ENCODE results near the gene GADL1. TPM values are rescaled to one million over a fixed set of nuclear protein-coding genes. Genes with fewer than 3 reads are reported as not detected.

GADL1 gene
- polyA plus RNA-seq, 2 of the 4 experiments (the other 2 are of a cell fraction): not detected

DNA sequence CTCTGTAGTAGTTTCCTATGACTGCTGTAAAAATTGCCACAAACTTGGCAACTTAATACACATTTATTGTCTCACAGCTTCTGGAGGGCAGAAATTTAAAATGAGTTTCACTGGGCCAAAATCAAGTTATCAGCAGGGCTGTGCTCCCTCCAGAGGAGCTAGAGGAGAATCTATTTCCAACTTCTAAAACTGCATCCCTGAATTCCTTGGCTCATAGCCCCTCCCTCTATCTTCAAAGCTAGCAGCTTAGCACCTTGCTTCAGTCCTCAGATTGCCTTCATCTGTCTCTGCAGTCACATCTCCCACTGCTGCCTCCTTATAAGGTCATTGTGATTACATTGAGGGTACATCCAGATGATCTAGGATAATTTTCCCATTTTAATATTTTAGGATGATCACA, 17.8 kb upstream of the GADL1 start:
- ChIA-PET CTCF (interaction anchor here (1.0 kb wide), 1 partner anchor 143 kb away, joined by 3 read pairs; no protein-coding TSS in a partner anchor), POLR2A (no interaction called here)
- DNase-seq (ENCODE audit: low read depth in 1 of 2, low spot score in 1 of 2): no peak
- ATAC-seq: no peak
- H3K9me3 ChIP-seq: no peaks in the 10 kb centered on the region
- no peak overlapping the region for H3K4me2 ChIP-seq
- no peaks in the 10 kb centered on the region for H3K4me1 ChIP-seq
- no peak for FAIRE-seq
- no peak overlapping the region for H3K4me3 ChIP-seq
- TF ChIP-seq EHMT2 (IDR thresholded peaks at IDR 0.05; ENCODE audit: low read depth) (no peak), NFE2L2 (conservative IDR thresholded peaks at IDR 0.05; ENCODE audit: low read length) (no peak)
- H3K27ac ChIP-seq: no peak overlapping the region

DNA sequence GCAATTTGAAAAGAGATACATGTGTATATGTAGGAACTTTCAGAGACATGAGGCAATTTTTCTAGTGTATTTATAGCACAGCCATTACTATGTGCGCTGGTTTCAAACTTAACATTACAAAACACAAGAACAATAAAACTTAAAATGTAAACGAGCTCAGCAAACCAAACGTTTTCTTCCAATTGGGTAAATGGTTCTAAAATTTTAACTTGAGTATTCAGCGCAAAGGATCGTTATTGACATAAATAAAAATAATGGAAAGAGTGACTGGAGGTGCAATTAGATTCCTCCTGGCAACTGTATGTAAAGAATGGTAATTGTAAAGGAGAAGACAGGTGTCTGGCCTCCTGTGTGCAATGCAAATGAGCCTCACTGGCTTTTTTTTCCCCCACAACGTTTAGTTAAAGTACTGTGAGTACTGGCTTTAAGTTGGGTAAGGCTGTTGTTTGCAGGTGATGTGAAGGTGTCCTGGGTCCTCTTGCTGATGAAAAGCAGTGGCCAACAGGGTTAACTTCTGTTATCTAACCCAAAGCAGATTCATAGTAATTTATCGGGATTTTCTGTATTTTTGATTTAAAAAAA, 14.1 kb upstream of the GADL1 start:
- Histone ChIP-seq H3K4me2 (no peak overlapping the region), H3K4me3 (no peak overlapping the region), H3K4me1 (no peaks in the 10 kb centered on the region), H3K27ac (no peak overlapping the region), H3K9me3 (no peaks in the 10 kb centered on the region)
- DNase-seq (ENCODE audit: low read depth in 1 of 2, low spot score in 1 of 2): no peak
- WGBS (ENCODE audit: missing lambda C conversion rate): 30% methylated on average over 7 of the region's 7 CpGs
- CTCF ChIA-PET: no interaction called here
- POLR2A ChIA-PET: no interaction called here
- TF ChIP-seq HOXB13 (CRISPR knock-in tag; IDR thresholded peaks at IDR 0.05; ENCODE audit: low read depth) (no peak), POLR2A (IDR thresholded peaks at IDR 0.05; ENCODE audit: low read length) (no peak), KDM1A (IDR thresholded peaks at IDR 0.05; ENCODE audit: low read depth) (no peak), SMC3 (IDR thresholded peaks at IDR 0.05) (no peak), ZNF302 (CRISPR knock-in tag; IDR thresholded peaks at IDR 0.05) (no peak), BHLHE40 (IDR thresholded peaks at IDR 0.05; ENCODE audit: low read depth, low read length) (no peak), KDM5A (IDR thresholded peaks at IDR 0.05) (no peak), CEBPB (IDR thresholded peaks at IDR 0.05) (no peak), ZC3H11A (IDR thresholded peaks at IDR 0.05) (no peak), CBX2 (IDR thresholded peaks at IDR 0.05; ENCODE audit: borderline replicate concordance, low read depth) (no peak), RARB (CRISPR knock-in tag; IDR thresholded peaks at IDR 0.05) (no peak)
- TF ChIP-seq, protein P1, sequence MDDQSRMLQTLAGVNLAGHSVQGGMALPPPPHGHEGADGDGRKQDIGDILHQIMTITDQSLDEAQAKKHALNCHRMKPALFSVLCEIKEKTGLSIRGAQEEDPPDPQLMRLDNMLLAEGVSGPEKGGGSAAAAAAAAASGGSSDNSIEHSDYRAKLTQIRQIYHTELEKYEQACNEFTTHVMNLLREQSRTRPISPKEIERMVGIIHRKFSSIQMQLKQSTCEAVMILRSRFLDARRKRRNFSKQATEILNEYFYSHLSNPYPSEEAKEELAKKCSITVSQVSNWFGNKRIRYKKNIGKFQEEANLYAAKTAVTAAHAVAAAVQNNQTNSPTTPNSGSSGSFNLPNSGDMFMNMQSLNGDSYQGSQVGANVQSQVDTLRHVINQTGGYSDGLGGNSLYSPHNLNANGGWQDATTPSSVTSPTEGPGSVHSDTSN (IDR thresholded peaks at IDR 0.05): no peak
- TF ChIP-seq, protein P2, sequence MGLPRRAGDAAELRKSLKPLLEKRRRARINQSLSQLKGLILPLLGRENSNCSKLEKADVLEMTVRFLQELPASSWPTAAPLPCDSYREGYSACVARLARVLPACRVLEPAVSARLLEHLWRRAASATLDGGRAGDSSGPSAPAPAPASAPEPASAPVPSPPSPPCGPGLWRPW (IDR thresholded peaks at IDR 0.05): no peak
- TF ChIP-seq, protein P3, sequence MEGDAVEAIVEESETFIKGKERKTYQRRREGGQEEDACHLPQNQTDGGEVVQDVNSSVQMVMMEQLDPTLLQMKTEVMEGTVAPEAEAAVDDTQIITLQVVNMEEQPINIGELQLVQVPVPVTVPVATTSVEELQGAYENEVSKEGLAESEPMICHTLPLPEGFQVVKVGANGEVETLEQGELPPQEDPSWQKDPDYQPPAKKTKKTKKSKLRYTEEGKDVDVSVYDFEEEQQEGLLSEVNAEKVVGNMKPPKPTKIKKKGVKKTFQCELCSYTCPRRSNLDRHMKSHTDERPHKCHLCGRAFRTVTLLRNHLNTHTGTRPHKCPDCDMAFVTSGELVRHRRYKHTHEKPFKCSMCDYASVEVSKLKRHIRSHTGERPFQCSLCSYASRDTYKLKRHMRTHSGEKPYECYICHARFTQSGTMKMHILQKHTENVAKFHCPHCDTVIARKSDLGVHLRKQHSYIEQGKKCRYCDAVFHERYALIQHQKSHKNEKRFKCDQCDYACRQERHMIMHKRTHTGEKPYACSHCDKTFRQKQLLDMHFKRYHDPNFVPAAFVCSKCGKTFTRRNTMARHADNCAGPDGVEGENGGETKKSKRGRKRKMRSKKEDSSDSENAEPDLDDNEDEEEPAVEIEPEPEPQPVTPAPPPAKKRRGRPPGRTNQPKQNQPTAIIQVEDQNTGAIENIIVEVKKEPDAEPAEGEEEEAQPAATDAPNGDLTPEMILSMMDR (IDR thresholded peaks at IDR 0.05): no peak
- TF ChIP-seq, protein P4, sequence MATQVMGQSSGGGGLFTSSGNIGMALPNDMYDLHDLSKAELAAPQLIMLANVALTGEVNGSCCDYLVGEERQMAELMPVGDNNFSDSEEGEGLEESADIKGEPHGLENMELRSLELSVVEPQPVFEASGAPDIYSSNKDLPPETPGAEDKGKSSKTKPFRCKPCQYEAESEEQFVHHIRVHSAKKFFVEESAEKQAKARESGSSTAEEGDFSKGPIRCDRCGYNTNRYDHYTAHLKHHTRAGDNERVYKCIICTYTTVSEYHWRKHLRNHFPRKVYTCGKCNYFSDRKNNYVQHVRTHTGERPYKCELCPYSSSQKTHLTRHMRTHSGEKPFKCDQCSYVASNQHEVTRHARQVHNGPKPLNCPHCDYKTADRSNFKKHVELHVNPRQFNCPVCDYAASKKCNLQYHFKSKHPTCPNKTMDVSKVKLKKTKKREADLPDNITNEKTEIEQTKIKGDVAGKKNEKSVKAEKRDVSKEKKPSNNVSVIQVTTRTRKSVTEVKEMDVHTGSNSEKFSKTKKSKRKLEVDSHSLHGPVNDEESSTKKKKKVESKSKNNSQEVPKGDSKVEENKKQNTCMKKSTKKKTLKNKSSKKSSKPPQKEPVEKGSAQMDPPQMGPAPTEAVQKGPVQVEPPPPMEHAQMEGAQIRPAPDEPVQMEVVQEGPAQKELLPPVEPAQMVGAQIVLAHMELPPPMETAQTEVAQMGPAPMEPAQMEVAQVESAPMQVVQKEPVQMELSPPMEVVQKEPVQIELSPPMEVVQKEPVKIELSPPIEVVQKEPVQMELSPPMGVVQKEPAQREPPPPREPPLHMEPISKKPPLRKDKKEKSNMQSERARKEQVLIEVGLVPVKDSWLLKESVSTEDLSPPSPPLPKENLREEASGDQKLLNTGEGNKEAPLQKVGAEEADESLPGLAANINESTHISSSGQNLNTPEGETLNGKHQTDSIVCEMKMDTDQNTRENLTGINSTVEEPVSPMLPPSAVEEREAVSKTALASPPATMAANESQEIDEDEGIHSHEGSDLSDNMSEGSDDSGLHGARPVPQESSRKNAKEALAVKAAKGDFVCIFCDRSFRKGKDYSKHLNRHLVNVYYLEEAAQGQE (IDR thresholded peaks at IDR 0.05): no peak
- no peak for ATAC-seq
- no peak for FAIRE-seq

DNA sequence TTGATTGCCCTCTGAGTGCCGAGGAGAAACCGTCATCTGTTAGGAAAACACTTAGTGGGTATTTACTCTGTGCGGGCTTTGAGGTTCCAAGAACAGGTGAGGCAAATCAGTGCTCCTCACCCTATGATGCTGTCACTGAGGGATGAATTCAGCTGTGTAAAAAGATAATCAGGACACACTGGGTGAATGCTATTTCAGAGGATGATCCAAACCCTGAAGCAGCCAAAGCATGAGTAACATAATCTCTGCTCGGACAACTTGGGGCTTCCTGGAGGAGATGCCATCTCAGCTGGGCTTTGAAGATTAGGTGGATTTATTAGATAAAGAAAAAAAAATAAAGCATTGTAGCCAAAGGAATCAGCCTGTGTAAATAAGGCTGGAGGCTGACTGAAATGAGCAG, 10.5 kb upstream of the GADL1 start:
- POLR2A ChIA-PET: no interaction called here
- no peak for ATAC-seq
- Histone ChIP-seq H3K27ac (no peak overlapping the region), H3K4me3 (no peak overlapping the region), H3K9me3 (no peaks in the 10 kb centered on the region), H3K4me1 (no peaks in the 10 kb centered on the region), H3K4me2 (no peak overlapping the region)
- DNase-seq (ENCODE audit: low read depth in 1 of 2, low spot score in 1 of 2): no peak
- WGBS (ENCODE audit: missing lambda C conversion rate): 20% methylated on average over 4 of the region's 4 CpGs
- CTCF ChIA-PET: no interaction called here
- FAIRE-seq: no peak
- TF ChIP-seq FOSB (CRISPR knock-in tag; IDR thresholded peaks at IDR 0.05): no peak
- TF ChIP-seq, protein P5, sequence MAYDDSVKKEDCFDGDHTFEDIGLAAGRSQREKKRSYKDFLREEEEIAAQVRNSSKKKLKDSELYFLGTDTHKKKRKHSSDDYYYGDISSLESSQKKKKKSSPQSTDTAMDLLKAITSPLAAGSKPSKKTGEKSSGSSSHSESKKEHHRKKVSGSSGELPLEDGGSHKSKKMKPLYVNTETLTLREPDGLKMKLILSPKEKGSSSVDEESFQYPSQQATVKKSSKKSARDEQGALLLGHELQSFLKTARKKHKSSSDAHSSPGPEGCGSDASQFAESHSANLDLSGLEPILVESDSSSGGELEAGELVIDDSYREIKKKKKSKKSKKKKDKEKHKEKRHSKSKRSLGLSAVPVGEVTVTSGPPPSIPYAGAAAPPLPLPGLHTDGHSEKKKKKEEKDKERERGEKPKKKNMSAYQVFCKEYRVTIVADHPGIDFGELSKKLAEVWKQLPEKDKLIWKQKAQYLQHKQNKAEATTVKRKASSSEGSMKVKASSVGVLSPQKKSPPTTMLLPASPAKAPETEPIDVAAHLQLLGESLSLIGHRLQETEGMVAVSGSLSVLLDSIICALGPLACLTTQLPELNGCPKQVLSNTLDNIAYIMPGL (CRISPR knock-in tag; IDR thresholded peaks at IDR 0.05; ENCODE audit: borderline replicate concordance): no peak
- TF ChIP-seq CBX8 (IDR thresholded peaks at IDR 0.05): no peak
- TF ChIP-seq, protein P6, sequence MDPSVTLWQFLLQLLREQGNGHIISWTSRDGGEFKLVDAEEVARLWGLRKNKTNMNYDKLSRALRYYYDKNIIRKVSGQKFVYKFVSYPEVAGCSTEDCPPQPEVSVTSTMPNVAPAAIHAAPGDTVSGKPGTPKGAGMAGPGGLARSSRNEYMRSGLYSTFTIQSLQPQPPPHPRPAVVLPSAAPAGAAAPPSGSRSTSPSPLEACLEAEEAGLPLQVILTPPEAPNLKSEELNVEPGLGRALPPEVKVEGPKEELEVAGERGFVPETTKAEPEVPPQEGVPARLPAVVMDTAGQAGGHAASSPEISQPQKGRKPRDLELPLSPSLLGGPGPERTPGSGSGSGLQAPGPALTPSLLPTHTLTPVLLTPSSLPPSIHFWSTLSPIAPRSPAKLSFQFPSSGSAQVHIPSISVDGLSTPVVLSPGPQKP (IDR thresholded peaks at IDR 0.05; ENCODE audit: low read depth, low read length): no peak
- no peak for TF ChIP-seq EHF (CRISPR knock-in tag; IDR thresholded peaks at IDR 0.05)
- TF ChIP-seq, protein P7, sequence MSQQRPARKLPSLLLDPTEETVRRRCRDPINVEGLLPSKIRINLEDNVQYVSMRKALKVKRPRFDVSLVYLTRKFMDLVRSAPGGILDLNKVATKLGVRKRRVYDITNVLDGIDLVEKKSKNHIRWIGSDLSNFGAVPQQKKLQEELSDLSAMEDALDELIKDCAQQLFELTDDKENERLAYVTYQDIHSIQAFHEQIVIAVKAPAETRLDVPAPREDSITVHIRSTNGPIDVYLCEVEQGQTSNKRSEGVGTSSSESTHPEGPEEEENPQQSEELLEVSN (IDR thresholded peaks at IDR 0.05; ENCODE audit: borderline replicate concordance, low read depth): no peak
- no peak for TF ChIP-seq SMC3 (IDR thresholded peaks at IDR 0.05)
- TF ChIP-seq NFE2L2 (conservative IDR thresholded peaks at IDR 0.05; ENCODE audit: low read length): no peak
- no peak for TF ChIP-seq ZFP36 (IDR thresholded peaks at IDR 0.05; ENCODE audit: borderline replicate concordance, partially characterized antibody)
- TF ChIP-seq ZC3H11A (IDR thresholded peaks at IDR 0.05): no peak
- TF ChIP-seq ZSCAN20 (CRISPR knock-in tag; IDR thresholded peaks at IDR 0.05): no peak

Data from A549 (cell line).